Measurements from ENCODE around the gene EFCAB5.

GRCh38 chr17:29996458-29996857 is 55.0 kb downstream of the EFCAB5 start:
- TF ChIP-seq CTCF (conservative IDR thresholded peaks at IDR 0.05 in 1 of 2, IDR thresholded peaks at IDR 0.05 in 1 of 2; ENCODE audit: extremely low read depth in 1 of 2, insufficient read depth in 1 of 2, low read depth in 1 of 2, low read length in 2 of 2) (no peak), EZH2 (IDR thresholded peaks at IDR 0.05; ENCODE audit: borderline replicate concordance, low read length) (no peak)
